Measurements from ENCODE around the gene BBLN.

The BBLN gene

GRCh38 chr9:128136816-128137793 lies 23.0 kb upstream of the BBLN start:
- Histone ChIP-seq H3K9me3 (ENCODE audit: control insufficient read depth, low read length) (no peaks in the 10 kb centered on the region), H3K4me3 (ENCODE audit: extremely low read depth, insufficient read depth, low read length, poor library complexity, severe bottlenecking) (no peak overlapping the region), H3K27ac (ENCODE audit: low read depth, low read length, severe bottlenecking) (no peak overlapping the region), H3K36me3 (ENCODE audit: control insufficient read depth, insufficient read depth, low read length) (no peaks in the 10 kb centered on the region), H3K4me1 (ENCODE audit: control insufficient read depth, insufficient read depth, low read length, poor library complexity, severe bottlenecking) (no peaks in the 10 kb centered on the region)
- WGBS, 2 experiments (ENCODE audit: insufficient coverage in 2 of 2), result 92 to 94% methylated on average over 12 to 15 of the region's 18 CpGs

GRCh38 chr9:128138001-128138400 lies 22.1 kb upstream of the BBLN start:
- H3K27ac ChIP-seq (ENCODE audit: low read depth, low read length, severe bottlenecking), result no peak overlapping the region
- no peaks in the 10 kb centered on the region for H3K36me3 ChIP-seq (ENCODE audit: control insufficient read depth, insufficient read depth, low read length)
- no peaks in the 10 kb centered on the region for H3K9me3 ChIP-seq (ENCODE audit: control insufficient read depth, low read length)
- H3K4me1 ChIP-seq (ENCODE audit: control insufficient read depth, insufficient read depth, low read length, poor library complexity, severe bottlenecking), result no peaks in the 10 kb centered on the region
- no peak overlapping the region for H3K4me3 ChIP-seq (ENCODE audit: extremely low read depth, insufficient read depth, low read length, poor library complexity, severe bottlenecking)
- 93 to 100% methylated on average over 2 of the region's 3 CpGs for WGBS, 2 experiments (ENCODE audit: insufficient coverage in 2 of 2)

DNA sequence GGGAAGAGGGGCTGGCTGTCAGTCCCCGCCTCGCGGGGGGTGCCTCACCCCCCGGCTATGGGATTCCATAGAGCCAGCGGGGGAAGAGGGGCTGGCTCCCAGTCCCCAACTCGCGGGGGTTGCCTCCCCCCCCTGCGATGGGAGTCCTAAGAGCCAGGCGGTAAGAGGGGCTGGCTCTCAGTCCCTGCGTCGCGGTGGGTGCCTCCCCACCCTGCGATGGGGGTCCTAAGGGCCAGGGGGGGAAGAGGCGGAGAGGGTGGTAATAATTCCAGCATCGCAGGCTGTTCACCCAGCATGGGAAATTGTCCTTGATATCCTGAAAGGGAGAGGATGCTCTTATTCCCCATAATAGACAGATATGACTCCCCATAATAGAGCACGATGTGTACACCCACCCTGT lies 20.4 kb upstream of the BBLN start:
- Histone ChIP-seq H3K4me1 (ENCODE audit: control insufficient read depth, insufficient read depth, low read length, poor library complexity, severe bottlenecking) (no peaks in the 10 kb centered on the region), H3K9me3 (ENCODE audit: control insufficient read depth, low read length) (no peaks in the 10 kb centered on the region), H3K36me3 (ENCODE audit: control insufficient read depth, insufficient read depth, low read length) (no peaks in the 10 kb centered on the region), H3K4me3 (ENCODE audit: extremely low read depth, insufficient read depth, low read length, poor library complexity, severe bottlenecking) (no peak overlapping the region), H3K27ac (ENCODE audit: low read depth, low read length, severe bottlenecking) (no peak overlapping the region)
- WGBS, 2 experiments (ENCODE audit: insufficient coverage in 2 of 2), result 91% methylated on average over 4 of the region's 16 CpGs; no CpG with 5 or more reads in 1 of the 2 experiments

DNA sequence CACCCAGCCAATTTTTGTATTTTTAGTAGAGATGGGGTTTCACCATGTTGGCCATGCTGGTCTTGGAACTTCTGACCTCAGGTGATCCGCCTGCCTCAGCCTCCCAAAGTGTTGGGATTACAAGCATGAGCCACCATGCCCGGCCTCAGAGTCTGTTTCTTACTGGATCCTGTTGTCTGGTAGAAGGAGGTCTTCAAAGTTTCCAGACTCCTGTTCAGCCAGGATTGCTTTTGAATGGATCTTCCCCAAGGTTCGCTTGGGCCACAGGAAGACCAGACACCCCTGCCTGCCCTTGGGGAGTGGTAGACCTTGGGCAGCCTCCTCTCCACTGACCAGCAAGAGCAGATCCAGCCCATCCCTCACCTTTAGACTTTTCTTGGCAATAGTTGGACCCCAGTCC lies 18.5 kb upstream of the BBLN start:
- 86 to 88% methylated on average over 1 to 3 of the region's 3 CpGs for WGBS, 2 experiments (ENCODE audit: insufficient coverage in 2 of 2)
- Histone ChIP-seq H3K4me3 (ENCODE audit: extremely low read depth, insufficient read depth, low read length, poor library complexity, severe bottlenecking) (no peak overlapping the region), H3K36me3 (ENCODE audit: control insufficient read depth, insufficient read depth, low read length) (no peaks in the 10 kb centered on the region), H3K9me3 (ENCODE audit: control insufficient read depth, low read length) (no peaks in the 10 kb centered on the region), H3K27ac (ENCODE audit: low read depth, low read length, severe bottlenecking) (no peak overlapping the region), H3K4me1 (ENCODE audit: control insufficient read depth, insufficient read depth, low read length, poor library complexity, severe bottlenecking) (no peaks in the 10 kb centered on the region)

- no peak overlapping the region for H3K4me3 ChIP-seq (ENCODE audit: extremely low read depth, insufficient read depth, low read length, poor library complexity, severe bottlenecking)
- H3K4me1 ChIP-seq (ENCODE audit: control insufficient read depth, insufficient read depth, low read length, poor library complexity, severe bottlenecking), result no peaks in the 10 kb centered on the region
- H3K27ac ChIP-seq (ENCODE audit: low read depth, low read length, severe bottlenecking), result no peak overlapping the region
- H3K9me3 ChIP-seq (ENCODE audit: control insufficient read depth, low read length), result no peaks in the 10 kb centered on the region
- WGBS, 2 experiments (ENCODE audit: insufficient coverage in 2 of 2), result 81 to 94% methylated on average over 3 to 4 of the region's 4 CpGs
- no peaks in the 10 kb centered on the region for H3K36me3 ChIP-seq (ENCODE audit: control insufficient read depth, insufficient read depth, low read length)
These were observed 18.0 kb upstream of the BBLN start for GRCh38 chr9:128142061-128142460.

DNA sequence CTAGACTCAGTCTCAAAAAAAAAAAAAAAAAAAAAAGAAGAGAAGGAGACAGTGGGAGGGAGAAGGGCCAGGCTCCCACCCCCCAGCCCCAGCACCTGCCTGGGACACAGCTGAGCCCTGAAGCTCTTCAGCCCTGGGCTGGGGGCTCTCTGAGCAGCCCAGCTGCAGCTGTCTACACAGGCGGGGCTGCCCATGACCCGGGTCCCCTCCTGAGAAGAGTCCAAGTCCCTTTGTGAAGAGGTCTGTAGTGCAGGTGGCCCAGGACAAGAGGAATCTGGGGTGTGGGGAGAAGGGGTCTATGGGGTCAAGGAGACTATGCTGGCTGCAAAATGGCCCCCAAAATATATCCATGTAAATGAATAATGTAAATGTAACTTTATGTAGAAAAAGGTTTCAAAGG lies 17.5 kb upstream of the BBLN start:
- Histone ChIP-seq H3K27ac (ENCODE audit: low read depth, low read length, severe bottlenecking) (no peak overlapping the region), H3K36me3 (ENCODE audit: control insufficient read depth, insufficient read depth, low read length) (no peaks in the 10 kb centered on the region), H3K9me3 (ENCODE audit: control insufficient read depth, low read length) (no peaks in the 10 kb centered on the region), H3K4me1 (ENCODE audit: control insufficient read depth, insufficient read depth, low read length, poor library complexity, severe bottlenecking) (no peaks in the 10 kb centered on the region), H3K4me3 (ENCODE audit: extremely low read depth, insufficient read depth, low read length, poor library complexity, severe bottlenecking) (no peak overlapping the region)
- WGBS, 2 experiments (ENCODE audit: insufficient coverage in 2 of 2), result 100% methylated on average over 1 of the region's 2 CpGs

DNA sequence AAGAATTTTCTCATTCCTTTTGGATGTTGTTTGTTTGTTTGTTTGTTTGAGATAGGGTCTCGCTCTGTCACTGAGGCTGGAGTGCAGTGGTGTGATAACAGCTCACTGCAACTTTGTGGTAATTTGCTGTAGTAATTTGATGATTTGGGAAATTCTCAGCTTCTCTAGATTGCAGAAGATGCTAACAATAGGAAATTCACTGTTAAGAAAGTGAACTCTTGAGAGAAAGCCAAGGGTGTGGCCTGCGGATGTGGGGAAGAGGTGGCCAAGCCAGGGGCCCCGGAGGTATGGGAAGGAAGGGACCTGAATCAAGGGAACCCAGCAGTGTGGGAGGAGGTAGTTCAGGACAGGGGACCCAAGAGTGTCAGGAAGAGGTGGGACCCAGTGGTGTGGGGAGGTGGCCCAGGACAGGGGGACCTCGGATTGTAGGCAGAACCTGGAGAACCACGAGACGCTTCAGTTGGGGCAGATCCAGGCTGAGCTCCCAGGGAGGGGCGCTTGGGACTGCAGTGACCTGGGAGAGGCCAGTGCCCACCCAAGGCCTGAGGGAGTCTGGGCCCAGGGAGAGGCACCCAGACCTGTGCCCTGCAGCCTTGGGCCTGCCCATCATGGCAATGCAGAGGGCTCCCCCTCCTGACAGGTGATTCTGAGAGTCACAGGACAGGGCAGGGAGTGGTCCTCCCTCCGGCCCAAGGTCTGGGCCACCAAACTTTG lies 16.4 kb upstream of the BBLN start:
- WGBS, 2 experiments (ENCODE audit: insufficient coverage in 2 of 2), result 92 to 93% methylated on average over 7 to 8 of the region's 8 CpGs
- H3K4me1 ChIP-seq (ENCODE audit: control insufficient read depth, insufficient read depth, low read length, poor library complexity, severe bottlenecking), result no peaks in the 10 kb centered on the region
- H3K9me3 ChIP-seq (ENCODE audit: control insufficient read depth, low read length), result no peaks in the 10 kb centered on the region
- no peaks in the 10 kb centered on the region for H3K36me3 ChIP-seq (ENCODE audit: control insufficient read depth, insufficient read depth, low read length)
- no peak overlapping the region for H3K27ac ChIP-seq (ENCODE audit: low read depth, low read length, severe bottlenecking)
- no peak overlapping the region for H3K4me3 ChIP-seq (ENCODE audit: extremely low read depth, insufficient read depth, low read length, poor library complexity, severe bottlenecking)

- no peaks in the 10 kb centered on the region for H3K9me3 ChIP-seq (ENCODE audit: control insufficient read depth, low read length)
- 93% methylated on average over 15 to 17 of the region's 22 CpGs for WGBS, 2 experiments (ENCODE audit: insufficient coverage in 2 of 2)
These were observed 15.6 kb upstream of the BBLN start for GRCh38 chr9:128144239-128145181.

GRCh38 chr9:128145536-128145935 lies 14.5 kb upstream of the BBLN start:
- no peak overlapping the region for H3K27ac ChIP-seq (ENCODE audit: low read depth, low read length, severe bottlenecking)
- no peaks in the 10 kb centered on the region for H3K36me3 ChIP-seq (ENCODE audit: control insufficient read depth, insufficient read depth, low read length)
- 80 to 95% methylated on average over 6 to 7 of the region's 8 CpGs for WGBS, 2 experiments (ENCODE audit: insufficient coverage in 2 of 2)
- no peaks in the 10 kb centered on the region for H3K4me1 ChIP-seq (ENCODE audit: control insufficient read depth, insufficient read depth, low read length, poor library complexity, severe bottlenecking)
- H3K4me3 ChIP-seq (ENCODE audit: extremely low read depth, insufficient read depth, low read length, poor library complexity, severe bottlenecking), result no peak overlapping the region
- H3K9me3 ChIP-seq (ENCODE audit: control insufficient read depth, low read length), result no peaks in the 10 kb centered on the region

More at GRCh38 chr9:128144239-128145181, 15.6 kb upstream of the BBLN start:
- H3K27ac ChIP-seq (ENCODE audit: low read depth, low read length, severe bottlenecking), result no peak overlapping the region
- H3K4me1 ChIP-seq (ENCODE audit: control insufficient read depth, insufficient read depth, low read length, poor library complexity, severe bottlenecking), result no peaks in the 10 kb centered on the region
- no peaks in the 10 kb centered on the region for H3K36me3 ChIP-seq (ENCODE audit: control insufficient read depth, insufficient read depth, low read length)
- H3K4me3 ChIP-seq (ENCODE audit: extremely low read depth, insufficient read depth, low read length, poor library complexity, severe bottlenecking), result no peak overlapping the region

GRCh38 chr9:128145951-128146351 lies 14.1 kb upstream of the BBLN start:
- 87 to 89% methylated on average over 13 of the region's 13 CpGs for WGBS, 2 experiments (ENCODE audit: insufficient coverage in 2 of 2)
- no peak overlapping the region for H3K27ac ChIP-seq (ENCODE audit: low read depth, low read length, severe bottlenecking)
- no peaks in the 10 kb centered on the region for H3K9me3 ChIP-seq (ENCODE audit: control insufficient read depth, low read length)
- no peaks in the 10 kb centered on the region for H3K4me1 ChIP-seq (ENCODE audit: control insufficient read depth, insufficient read depth, low read length, poor library complexity, severe bottlenecking)
- H3K36me3 ChIP-seq (ENCODE audit: control insufficient read depth, insufficient read depth, low read length), result no peaks in the 10 kb centered on the region
- H3K4me3 ChIP-seq (ENCODE audit: extremely low read depth, insufficient read depth, low read length, poor library complexity, severe bottlenecking), result no peak overlapping the region

Measured in mesodermal cell (in vitro differentiated cells).